GM12873 (cell line): Measurements from ENCODE around the gene FOXD3.

Source experiments
- TF ChIP-seq, protein P1 (sequence below): IDR thresholded peaks from 2 replicates; pipeline ENCODE4 v1.5.1; 2012; ENCODE audit warnings: low read depth, mild to moderate bottlenecking, moderate library complexity, low read length, control low read depth; ENCODE audit not compliant: insufficient read depth; ENCODE audit errors: missing control alignments

FOXD3 gene

DNA sequence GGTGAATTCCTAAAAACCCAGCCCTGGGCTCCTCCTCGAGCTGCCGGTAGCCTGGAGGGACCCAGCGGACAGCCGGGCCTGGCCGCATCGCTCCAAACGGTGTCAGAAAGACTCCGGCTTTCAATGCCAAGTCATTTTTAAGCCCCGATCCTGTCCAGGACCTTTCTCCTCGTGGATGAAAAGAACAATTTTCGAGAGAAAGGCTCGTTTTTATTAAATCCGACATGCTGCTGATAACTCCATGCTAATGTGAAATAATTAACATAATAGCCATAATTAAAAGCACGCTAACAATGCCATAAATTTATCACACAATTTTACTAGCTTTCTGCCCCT lies 4.6 kb upstream of the FOXD3 start:
- TF ChIP-seq, protein P1, sequence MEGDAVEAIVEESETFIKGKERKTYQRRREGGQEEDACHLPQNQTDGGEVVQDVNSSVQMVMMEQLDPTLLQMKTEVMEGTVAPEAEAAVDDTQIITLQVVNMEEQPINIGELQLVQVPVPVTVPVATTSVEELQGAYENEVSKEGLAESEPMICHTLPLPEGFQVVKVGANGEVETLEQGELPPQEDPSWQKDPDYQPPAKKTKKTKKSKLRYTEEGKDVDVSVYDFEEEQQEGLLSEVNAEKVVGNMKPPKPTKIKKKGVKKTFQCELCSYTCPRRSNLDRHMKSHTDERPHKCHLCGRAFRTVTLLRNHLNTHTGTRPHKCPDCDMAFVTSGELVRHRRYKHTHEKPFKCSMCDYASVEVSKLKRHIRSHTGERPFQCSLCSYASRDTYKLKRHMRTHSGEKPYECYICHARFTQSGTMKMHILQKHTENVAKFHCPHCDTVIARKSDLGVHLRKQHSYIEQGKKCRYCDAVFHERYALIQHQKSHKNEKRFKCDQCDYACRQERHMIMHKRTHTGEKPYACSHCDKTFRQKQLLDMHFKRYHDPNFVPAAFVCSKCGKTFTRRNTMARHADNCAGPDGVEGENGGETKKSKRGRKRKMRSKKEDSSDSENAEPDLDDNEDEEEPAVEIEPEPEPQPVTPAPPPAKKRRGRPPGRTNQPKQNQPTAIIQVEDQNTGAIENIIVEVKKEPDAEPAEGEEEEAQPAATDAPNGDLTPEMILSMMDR = no peak

DNA sequence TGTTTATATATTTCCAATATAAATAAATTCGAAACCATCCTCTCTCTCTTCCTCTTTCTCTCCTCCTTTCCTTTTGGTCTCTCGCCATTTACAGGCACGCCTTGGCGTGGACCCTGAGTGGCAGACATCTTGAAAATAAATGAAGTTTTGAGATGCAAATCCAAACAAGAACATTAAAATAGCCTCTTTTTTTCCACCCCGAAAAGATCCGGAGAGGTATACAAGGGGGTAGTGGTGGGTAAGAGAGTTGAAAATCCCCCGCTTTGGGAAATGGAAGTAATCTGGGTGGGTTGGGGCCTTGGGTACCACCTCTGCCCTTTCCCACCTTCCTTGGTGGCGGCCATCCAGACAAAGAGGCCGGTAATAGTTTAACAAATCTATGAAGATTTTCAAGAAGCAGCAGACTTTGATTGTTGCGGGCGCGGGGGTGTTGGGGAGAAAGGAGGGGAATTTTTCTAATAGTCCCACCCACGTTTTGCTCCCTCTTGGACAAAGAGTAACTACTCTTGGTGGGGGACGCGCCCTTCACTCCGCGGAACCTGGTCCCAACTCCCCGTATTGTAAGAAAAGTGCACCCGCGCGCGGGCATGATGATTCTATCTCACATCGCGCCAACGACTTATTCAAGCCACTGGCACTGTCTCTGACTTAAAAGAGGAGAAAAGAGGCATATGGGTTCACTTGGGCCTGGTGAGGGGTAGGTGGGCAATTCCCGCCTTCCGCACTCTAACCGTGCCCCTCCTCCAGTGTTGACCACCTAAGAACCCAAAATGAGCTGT lies 4.0 kb upstream of the FOXD3 start:
- TF ChIP-seq, protein P1 = no peak

DNA sequence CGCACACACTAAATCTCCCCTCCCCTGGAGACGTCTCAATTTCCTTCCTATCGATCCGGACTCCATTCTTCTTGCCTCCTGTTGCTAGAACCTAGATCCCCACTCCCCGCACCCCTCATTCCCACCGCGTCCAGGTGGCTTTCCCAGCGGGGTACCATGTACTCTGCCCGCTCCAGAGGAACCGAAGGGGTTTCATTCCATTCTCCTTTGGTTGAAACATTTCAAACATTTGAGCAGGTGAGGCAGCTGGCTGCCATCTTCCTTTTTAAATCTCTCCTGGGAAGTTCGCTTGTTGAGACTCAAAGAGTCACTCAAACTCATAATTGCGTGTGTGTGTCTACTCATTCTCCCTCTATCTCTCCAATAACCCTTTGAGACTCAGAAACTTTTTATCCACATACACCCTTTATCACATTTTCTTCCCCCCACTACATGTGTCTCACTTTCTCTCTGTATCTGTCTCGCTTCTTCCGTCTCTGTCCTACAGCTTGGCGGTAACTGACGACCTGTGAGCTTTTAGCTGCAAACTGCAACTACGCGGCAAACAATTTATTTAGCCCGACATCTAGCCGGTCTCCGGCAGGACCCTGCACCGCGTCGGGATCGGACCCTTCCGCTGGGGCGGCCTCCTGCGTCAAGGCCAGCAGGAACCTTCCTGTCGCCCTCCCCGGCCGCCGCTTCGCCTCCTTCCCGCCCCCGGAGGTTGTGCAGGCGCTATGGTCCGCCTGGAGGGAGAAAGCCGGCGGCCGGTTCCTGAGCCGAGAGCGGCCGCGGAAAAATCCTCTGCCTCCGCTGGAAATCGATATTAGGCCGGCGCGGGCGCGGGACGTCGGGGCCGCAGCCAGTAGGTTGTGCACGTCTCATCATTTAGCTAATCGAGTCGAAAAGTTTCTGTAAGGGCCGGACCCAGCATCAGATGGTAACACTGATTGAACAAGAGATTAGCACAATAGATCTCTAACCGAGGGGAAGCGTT lies 3.0 kb upstream of the FOXD3 start:
- TF ChIP-seq, protein P1 = no peak

DNA sequence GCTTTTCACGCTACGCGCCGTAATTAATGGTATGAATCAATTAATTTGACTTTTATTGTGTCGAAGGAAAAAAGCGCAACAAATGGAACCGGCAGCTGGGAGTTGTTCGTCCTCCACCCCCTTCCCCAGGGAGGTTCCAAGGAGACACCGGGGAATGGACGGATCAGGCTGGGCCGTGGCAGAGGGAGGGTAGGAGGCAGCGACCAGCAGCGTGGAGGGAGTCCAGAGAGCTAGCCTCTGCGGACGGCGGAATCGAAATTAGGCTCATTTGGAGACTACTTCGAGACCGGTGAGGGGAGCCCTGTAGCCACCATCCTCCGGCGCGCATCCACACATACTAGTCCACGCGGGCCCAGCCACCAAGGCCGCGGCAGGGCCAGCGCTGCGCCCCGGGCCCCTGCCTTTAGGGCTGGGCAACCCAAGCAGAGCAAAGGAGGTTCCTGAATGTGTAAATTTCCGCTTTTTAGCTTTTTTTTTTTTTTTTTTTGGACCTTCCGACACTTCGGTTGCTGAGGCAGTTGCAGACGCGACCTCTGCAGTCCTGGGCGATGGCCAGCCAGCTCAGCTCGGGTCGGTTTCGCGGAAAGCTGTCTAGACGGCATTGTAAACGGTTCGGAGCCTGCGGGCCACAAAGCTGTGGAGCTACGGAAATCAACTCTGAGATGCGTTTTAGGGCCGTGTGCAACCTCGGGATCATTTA lies 2.2 kb upstream of the FOXD3 start:
- TF ChIP-seq, protein P1 = no peak

DNA sequence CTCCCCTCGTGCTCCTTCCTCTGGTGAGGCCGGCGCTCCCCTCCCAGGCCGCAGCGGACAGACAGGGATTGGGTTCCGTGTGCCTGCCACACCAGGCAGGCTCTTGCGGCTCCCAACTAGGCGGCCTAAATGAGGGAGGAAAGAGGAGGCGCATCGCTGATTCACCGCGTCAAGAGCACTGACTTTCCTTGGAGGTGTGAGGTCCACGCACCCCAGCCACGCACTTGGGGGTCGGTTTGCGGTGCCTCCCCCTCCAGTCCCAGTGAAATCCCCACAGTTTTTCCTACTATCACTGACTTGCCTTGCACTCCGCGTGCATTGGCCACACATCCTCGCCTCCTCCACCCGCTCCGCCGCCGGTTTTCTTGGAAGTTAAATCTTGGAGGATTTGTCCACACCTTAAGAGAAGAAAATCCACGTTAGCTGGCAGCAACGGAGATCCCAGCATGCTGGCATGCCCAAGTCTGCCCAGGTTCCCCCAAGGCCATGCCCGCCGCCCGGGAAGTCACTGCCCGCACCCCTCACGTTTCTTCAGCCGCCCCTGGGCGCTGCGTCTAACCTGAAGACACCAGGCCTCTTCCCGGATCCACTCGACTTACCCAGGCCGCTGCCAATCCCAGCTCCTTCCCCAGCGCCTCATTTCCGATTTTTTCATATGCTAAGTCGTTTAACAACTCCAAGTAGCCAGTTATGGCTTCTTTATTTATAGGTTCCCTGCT lies 1.1 kb upstream of the FOXD3 start:
- TF ChIP-seq, protein P1 = no peak

DNA sequence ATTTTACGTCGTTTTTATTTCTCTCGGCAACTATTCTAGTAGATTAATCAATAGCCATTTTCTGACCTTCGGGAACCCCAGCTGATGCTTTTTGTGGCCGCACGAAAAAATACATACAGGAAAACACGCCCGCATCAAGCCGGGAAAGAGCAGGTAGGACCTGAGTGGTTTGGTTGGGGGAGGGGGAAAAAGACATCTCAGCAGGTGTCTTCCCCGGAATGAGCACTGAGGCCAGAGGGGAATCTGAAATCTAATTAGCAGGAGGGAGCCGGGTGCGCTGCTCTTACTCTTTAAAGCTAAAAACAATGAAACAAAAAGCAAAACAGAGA lies 618 bp upstream of the FOXD3 start:
- TF ChIP-seq, protein P1 = no peak
